LNCAP (cell line): Measurements from ENCODE around the gene PXK.

Source experiments
- CTCF ChIP-seq: fragments of 450-650 bp; IDR thresholded peaks from 2 replicates; pipeline ENCODE4 v1.5.1; 2017; ENCODE audit warnings: mild to moderate bottlenecking

Gene PXK

GRCh38 chr3:58335652-58335947 lies 2.9 kb downstream of the PXK start:
- TF ChIP-seq CTCF, result no peak

- TF ChIP-seq CTCF, result no peak
These were observed 3.6 kb downstream of the PXK start for GRCh38 chr3:58336135-58336882.

- no peak for TF ChIP-seq CTCF
These were observed 4.5 kb downstream of the PXK start for GRCh38 chr3:58337190-58337589.

- TF ChIP-seq CTCF, result no peak
These were observed 8.0 kb downstream of the PXK start for GRCh38 chr3:58340594-58341244.

- TF ChIP-seq CTCF, result no peak
These were observed 8.7 kb downstream of the PXK start for GRCh38 chr3:58341376-58341775.

- no peak for TF ChIP-seq CTCF
These were observed 10.0 kb downstream of the PXK start for GRCh38 chr3:58342676-58343075.

GRCh38 chr3:58345457-58345856 lies 12.8 kb downstream of the PXK start:
- no peak for TF ChIP-seq CTCF

GRCh38 chr3:58346368-58346767 lies 13.7 kb downstream of the PXK start:
- TF ChIP-seq CTCF, result no peak
